ENCODE measurements around the gene ARL16. TPM values are rescaled to one million over a fixed set of nuclear protein-coding genes. Genes with fewer than 3 reads are reported as not detected.

The ARL16 gene
- total and polyA plus RNA-seq, 2 of the 8 experiments (the other 6 are each of a cell fraction or from before 2014, with no cell fraction given) = 37.0 to 60.8 TPM

- no peak overlapping the region for H4K91ac ChIP-seq (replicated peaks; ENCODE audit: insufficient read length, low read length)
- CTCF ChIA-PET (ENCODE audit: partially characterized antibody) = interaction anchor here (1.0 to 1.9 kb wide), 5 partner anchors 12 to 161 kb away, joined by 3 to 8 read pairs (median 5); no protein-coding TSS in a partner anchor
- no peak overlapping the region for H4K5ac ChIP-seq (ENCODE audit: insufficient read length, low read depth, low read length)
Observed at GRCh38 chr17:81707725-81708646, 24.4 kb upstream of the ARL16 start.

More at GRCh38 chr17:81707725-81708646, 24.4 kb upstream of the ARL16 start:
- POLR2A ChIA-PET (ENCODE audit: partially characterized antibody) = interaction anchor here (1.1 to 17.2 kb wide), 13 partner anchors 15 to 250 kb away, joined by 3 to 436 read pairs (median 3); partner anchors contain the start of genes ARL16, FAAP100, HGS and MCRIP1
- Histone ChIP-seq H3K56ac (replicated peaks; ENCODE audit: insufficient read length, low read depth, low read length) (no peak overlapping the region), H3K4me1 (replicated peaks in 1 of 4; ENCODE audit: control insufficient read depth in 3 of 4, insufficient read depth in 4 of 4, low read length in 3 of 4) (peaks cover 0 to 22% (median 18%) of the 10 kb centered on the region in 4 experiments; a peak in 5 of 7 replicates), H3K79me2 (ENCODE audit: control insufficient read depth in 1 of 2, insufficient read depth in 2 of 2, low read length in 2 of 2) (peaks cover 9 to 25% of the 10 kb centered on the region in 2 experiments; a peak in 3 of 4 replicates), H3K79me1 (ENCODE audit: low read depth, low read length) (peaks cover 12% of the 10 kb centered on the region), H2BK15ac (ENCODE audit: low read length) (no peak overlapping the region), H2BK20ac (ENCODE audit: low read length) (no peak overlapping the region), H2AFZ (ENCODE audit: low read length) (no peak overlapping the region), H3K4me2 (ENCODE audit: insufficient read depth in 1 of 2, low read depth in 2 of 2, low read length in 2 of 2) (no peak overlapping the region), H3K27me3 (replicated peaks in 1 of 4; ENCODE audit: control insufficient read depth in 3 of 4, extremely low read depth in 1 of 4, insufficient read depth in 3 of 4, low read length in 3 of 4) (no peaks in the 10 kb centered on the region; a peak in 2 of 7 replicates), H3K18ac (ENCODE audit: extremely low read depth, low read length) (no peak overlapping the region), H3K9me3 (ENCODE audit: insufficient read depth in 2 of 2, low read depth in 1 of 2, low read length in 1 of 2) (no peaks in the 10 kb centered on the region), H4K8ac (ENCODE audit: extremely low read depth, insufficient read depth, low read length) (no peak overlapping the region; the same call in 1 of the 2 replicates), H3K4ac (replicated peaks; ENCODE audit: insufficient read length, low read depth, low read length) (no peak overlapping the region), H3K27ac (ENCODE audit: low read depth, low read length) (no peak overlapping the region), H2BK5ac (ENCODE audit: low read depth, low read length) (no peak overlapping the region), H2AK5ac (ENCODE audit: low read depth, low read length) (no peak overlapping the region), H4K20me1 (replicated peaks in 1 of 2; ENCODE audit: control insufficient read depth in 1 of 2, insufficient read depth in 2 of 2, low read length in 2 of 2) (peaks cover 4 to 8% of the 10 kb centered on the region in 2 experiments), H3K9ac (replicated peaks in 1 of 4; ENCODE audit: extremely low read depth in 1 of 4, low read depth in 3 of 4, low read length in 3 of 4) (no peak overlapping the region), H2BK120ac (replicated peaks; ENCODE audit: low read depth, low read length) (no peak overlapping the region), H2BK12ac (ENCODE audit: low read depth, low read length) (no peak overlapping the region), H3K14ac (ENCODE audit: insufficient read length) (no peak overlapping the region), H3K23ac (ENCODE audit: insufficient read length) (no peak overlapping the region), H3K4me3 (ENCODE audit: extremely low read depth in 1 of 4, insufficient read depth in 2 of 4, low read depth in 3 of 4, low read length in 4 of 4) (no peak overlapping the region), H3K36me3 (ENCODE audit: control insufficient read depth in 2 of 4, insufficient read depth in 4 of 4, low read length in 3 of 4) (peaks cover 20 to 28% (median 24%) of the 10 kb centered on the region in 4 experiments), H3K23me2 (ENCODE audit: low read depth, low read length) (peaks cover 20% of the 10 kb centered on the region)
- FAIRE-seq (no peak), DNase-seq (ENCODE audit: low read depth in 1 of 2, low spot score in 2 of 2) (no peak)
- TF ChIP-seq POLR2AphosphoS5 (IDR thresholded peaks at IDR 0.05; ENCODE audit: low read depth, low read length) (0 out of 2 replicates have a peak, but pooled peaks have one; percentile 3), CTBP2 (IDR thresholded peaks at IDR 0.05; ENCODE audit: borderline replicate concordance, insufficient read depth, insufficient read length, low read length) (no peak)
- WGBS, 2 experiments (ENCODE audit: extremely low coverage in 1 of 2, insufficient coverage in 1 of 2, insufficient read length in 1 of 2, insufficient replicate concordance in 2 of 2, low coverage in 1 of 2, low lambda C conversion rate in 2 of 2, missing lambda C conversion rate in 1 of 2) = 94% methylated on average over 24 of the region's 25 CpGs; no CpG with 5 or more reads in 1 of the 2 experiments
